GM19035 (cell line): Measurements from ENCODE around the gene MAML2.

Source experiments
- ATAC-seq: cut with Tn5 transposase; IDR thresholded peaks from one replicate; pipeline ENCODE4 v1.9.1; 2021; ENCODE audit not compliant: unreplicated experiment

MAML2 gene

DNA sequence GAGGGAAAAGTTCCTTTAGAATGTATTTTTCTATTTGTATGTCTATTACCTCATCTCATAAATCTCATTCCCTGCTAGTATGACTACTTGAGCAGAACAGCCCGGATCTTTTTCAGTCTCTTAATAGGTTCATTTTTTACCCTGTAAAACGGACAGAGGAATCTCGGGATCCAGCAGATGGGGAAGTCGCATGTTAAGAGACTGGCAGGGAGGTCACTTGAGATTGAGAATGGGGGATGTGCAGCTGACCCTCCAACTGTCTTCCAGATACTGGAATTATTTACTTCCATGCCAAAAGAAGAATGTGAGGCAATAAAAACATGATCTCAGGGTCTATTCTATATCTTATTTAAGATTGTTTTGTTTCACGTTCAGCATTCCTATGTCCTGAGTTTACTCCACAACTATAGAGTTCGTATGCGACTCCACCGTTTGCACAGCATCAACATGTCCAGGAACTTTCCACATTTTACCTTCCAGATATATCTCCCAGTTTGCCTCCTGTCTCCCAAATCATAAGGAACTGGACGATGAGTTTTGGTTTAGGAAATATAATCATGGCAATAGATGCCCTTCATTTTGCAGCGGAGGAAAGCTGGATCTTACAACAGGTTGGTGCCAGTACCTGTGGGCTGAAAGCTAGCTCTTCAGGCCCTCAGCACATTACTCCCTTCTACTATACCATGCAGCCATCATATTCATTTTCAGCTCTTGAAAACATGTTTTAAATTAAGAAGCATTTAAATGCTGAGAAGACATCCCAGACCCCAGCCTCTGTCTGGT lies 181.5 kb downstream of the MAML2 start:
- ATAC-seq = no peak

DNA sequence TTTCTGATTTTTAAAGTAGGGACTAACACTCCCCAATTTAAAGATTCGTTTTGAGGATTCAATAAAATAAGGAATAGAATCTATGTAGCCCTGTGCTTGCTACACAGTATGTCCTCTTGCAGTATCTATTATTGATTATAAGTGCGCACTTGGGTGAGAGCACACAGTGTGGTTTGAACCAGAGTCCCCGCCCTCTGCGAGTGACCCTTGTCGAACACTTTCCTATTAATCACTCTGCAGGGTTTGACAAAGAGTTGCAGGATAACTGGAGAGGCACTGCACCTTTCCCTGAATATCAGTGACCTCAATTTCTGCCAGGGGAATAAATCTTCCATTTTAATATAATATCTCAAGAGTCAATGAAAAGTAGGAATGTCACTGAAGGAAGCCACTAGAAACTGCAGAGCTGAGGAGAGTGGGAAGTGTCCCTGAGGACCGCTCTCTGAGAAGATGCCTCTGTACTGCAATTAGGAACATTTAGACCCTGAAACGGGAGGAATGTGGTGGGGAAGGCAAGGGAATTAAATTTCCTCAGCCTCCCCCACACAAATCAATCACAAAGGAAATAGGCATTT lies 182.2 kb downstream of the MAML2 start:
- ATAC-seq = no peak

DNA sequence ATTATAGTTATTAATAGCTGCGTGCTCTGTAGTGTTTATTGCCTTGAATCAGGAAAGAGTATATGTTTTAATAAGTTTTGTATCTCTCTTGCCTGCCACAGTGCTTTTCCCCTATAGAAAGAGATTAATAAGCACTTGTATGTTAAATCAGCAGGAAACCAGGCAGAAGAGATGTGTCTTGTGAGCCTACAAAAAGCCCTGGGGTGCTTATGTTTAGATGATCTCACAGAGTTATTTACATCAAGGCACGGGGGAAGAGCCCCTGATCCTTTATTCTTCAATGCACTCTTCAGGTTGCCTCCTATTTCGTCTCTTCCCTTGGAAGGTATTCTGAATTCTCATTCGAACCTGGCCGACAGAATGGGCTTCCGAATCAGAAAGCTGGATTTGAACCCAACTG lies 183.0 kb downstream of the MAML2 start:
- no peak for ATAC-seq

DNA sequence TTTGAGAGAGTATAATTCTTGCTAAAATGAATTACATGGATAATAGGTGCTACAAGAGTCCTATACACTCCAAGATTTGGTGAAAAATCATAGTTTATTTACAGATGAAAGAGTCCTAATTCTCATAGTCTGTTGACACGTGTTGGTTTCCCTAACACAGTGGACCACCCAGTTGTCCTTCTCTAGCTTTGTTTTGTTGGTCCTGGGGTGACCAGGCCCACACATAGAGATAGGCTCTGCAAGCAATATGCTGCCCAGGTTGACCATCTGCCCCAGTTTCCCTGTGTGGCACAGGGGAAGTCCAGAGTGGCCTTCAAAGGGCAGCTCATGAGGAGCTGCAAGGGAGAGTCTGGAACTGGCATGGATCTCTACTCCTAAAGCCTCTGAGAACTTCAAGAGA lies 184.9 kb downstream of the MAML2 start:
- ATAC-seq = no peak

DNA sequence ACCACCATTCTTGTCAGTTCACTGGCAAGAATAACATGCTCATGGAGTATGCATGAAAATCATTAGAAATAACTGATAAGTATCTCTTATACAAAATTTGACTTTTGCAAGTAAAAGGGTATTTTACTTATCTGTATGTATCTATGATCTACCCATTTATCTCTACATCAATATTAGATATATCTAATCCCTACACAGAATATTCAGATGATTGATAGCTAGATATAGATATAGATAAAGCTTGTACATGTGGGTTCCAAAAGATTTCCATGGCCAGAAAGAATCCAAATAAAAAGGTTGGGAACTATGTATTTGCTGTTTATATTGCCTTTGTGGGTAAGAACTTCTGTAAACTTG lies 185.5 kb downstream of the MAML2 start:
- ATAC-seq = no peak

DNA sequence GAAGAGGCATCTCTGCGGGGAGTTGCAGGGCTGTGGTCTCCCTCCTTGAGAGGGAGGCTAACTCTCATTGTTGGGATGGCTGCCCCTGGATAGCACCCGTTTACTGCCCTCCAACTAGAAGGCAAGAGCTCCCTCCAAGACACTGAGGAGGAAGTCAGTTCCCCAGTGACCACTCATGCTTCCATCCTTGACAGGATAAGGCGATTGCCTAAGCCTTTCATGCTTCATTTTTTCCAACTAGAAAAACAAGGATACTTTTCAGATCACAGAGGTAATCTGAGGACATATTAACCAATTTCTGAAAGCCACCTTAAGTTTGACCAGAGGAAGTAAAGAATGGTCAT lies 186.6 kb downstream of the MAML2 start:
- no peak for ATAC-seq

DNA sequence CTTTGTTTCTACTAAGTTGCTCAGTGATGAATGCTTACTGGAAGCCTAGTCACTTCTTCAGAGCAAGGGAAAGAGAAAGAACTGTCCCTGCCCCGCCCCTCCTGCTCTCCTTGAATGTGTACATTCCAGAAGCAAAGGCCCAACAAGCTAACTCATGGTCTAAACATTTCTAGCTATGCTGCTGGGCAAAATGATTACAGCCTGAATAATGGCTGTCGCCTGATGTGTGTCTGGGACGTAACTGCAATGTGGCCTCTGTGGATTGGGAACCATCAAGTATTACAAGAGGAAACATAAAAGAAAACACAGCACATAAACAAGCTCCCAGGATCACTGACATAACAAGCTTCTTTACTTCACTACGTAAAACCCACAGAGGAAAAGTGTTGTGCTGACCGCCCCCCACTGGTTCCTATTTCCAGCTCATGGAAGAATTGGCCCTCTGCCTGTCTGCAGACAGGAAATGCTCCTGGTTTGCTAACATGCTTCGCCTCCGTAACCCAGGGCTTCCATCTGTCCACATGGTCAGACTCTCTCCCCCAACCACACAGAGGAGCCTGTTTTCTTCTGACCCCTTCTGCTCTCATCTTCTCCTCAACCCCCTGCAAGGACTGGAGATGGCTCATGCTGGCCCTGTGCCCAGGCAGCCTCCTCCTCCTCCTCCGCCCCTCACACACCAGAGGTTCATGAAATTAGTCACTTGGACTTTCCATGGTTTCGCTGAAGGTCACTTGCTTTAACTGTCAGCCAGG lies 187.2 kb downstream of the MAML2 start:
- ATAC-seq = peak; percentile 66

DNA sequence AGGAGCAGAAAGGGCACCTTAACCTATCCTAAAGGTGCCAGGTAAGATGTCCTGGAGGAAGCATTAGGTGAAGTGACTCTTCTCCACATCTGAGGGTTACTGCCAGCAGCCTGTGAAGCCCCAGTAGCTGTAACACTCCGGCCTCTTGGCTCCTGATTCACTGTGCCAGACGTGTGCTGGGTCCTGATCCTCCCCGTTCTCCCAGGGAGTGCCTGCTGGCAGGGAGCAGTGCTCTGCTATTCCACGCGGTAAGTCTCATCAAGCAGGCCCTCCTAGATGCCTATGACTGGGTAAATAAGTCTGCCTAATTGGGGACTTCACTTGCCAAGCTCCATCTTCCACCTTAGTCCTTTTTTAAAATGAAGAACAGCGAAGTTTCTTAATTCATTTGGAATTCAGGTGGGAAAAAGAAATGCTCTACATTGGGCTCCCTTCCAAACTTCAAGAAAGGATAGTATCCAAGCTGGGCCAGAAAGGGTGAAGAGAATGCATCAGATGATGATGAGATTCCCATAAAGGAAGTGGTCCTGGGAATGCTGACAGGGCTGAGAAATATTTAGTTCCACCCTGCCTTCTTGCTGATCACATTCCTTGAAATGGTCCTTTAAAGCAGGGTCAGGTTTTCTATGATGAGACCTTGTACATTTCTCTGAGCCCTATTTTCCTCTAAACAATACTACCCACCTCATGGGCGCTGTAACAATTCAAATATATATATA lies 188.0 kb downstream of the MAML2 start:
- ATAC-seq = no peak

DNA sequence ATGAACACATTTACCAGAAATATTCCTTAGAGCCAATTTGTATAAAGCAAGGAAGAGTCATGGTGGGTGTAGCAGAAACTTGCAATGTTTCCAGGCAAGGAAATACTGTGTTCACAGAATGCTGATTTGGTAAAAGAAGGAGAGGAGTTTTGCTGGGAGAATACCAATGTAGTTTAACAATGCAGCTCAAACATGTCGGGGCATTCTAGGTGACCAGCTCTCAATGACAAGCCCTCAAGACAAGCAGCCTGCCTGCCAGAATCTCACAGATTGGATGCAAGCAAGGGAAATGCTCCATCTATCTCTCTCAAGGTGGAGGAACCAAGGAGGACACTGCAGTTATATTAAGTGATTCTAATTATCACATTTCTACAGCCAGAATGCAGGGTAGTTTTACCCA lies 190.4 kb downstream of the MAML2 start:
- no peak for ATAC-seq

DNA sequence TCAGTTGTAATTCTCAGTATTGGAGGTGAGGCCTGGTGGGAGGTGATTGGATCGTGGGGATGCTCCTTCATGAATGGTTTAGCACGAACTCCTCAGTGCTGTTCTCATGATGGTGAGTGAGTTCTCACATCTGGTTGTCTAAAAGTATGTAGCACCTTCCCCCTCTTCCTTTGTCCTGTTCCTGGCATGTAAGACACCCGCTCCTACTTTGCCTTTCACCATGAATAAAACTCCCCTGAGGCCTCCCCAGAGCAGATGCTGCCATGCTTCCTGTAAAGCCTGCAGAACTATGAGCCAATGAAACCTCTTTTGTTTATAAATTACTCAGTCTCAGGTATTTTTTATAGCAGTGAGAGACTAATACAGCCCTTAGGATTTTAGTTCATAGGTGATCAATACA lies 191.5 kb downstream of the MAML2 start:
- ATAC-seq = no peak

DNA sequence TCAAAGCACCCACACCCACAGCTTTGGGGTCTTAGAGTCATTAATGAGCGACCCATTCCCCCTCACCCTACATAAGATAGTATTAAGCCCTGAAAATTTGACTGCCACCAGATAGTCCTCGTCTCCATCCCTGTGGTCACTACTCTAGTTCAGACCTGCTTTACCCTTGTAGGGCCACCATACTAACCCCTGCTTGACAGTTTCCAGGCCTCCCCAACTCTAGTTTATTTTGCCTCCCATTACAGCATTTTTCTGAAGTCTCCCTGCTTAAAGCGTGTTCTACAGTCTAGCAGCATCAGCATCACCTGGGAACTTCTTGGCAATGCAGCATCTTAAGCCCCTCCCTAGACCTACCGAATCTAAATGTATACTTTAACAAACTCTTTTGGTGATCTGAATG lies 192.4 kb downstream of the MAML2 start:
- no peak for ATAC-seq

DNA sequence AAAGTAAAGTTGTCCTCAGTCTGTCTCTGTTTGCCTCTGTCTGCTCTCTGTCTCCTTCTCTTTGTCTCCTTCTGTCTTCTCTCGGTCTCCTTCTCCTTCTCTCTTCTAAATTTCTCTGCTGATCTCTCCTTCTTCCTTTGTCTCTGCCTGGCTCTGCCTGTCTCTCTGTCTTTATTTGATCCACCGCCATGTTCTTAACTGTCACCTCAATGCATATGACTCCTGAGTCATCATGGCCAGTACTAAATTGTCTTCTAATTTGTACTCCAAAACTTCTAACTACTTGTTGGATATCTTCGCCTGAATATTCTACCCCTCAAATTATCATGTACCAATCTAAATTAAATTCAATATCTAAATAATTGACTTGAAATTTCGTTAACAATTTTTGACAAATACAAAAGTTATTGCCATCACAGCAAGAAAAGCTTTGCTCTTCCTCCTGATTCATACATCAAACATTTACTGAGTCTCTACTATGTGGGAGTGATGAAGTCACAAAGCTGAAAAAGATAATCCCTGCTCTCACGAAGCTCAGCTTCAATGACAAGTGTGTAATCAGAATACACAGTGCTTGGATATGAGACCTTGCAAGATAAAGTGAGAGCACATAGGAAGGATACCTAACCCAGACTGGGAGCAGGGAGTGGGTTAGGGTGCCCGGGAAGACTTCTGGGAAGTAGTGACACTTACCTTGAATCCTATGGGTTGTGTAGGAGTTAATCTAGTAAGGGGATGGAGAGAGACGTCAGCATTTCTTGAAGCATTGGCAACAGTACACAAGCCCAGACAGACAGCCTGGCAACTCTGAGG lies 193.0 kb downstream of the MAML2 start:
- no peak for ATAC-seq

DNA sequence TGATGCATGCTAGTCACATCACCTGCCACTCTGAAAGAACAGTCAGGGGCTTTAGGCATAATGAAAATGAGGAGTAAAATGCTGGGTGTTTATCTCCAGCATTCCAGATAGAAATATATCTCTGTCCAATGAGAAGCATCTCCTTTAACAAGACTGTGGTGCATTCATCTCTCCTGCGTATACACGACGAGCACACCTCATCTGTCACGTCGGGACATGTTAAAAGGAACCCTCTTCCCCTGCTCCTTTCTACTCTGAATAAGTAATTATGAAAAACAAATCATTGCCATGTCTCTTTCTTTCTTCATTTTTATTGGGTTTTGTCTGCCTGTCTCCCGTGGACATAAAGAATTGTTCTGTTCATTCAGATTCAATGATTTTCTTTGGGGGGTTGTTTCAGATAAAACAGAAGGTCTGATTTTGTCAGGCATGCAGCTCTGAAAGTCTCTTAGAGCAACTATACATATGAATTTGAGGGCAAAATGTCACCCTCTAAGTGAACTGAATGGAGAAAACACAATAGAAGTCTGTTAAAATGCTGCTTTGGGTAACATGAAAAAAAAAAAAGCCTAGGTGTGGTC lies 195.0 kb downstream of the MAML2 start:
- ATAC-seq = no peak

DNA sequence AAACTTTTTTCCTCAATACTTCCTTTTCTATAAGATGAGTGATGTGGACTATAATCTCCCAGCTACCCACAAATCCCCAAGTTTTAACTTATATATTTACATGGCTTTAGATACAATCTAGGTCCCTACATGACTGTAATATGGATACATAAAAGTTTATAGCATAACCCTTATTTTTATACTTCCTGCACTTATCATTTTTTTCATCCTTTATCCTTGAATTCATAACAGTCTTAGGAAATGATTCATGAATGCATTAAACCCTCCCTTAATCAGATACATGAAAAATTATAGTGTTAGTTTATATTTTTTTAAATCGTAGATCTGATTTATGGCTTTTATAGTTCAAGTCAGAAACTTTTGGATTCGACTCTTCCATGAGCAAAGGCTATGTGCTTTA lies 195.8 kb downstream of the MAML2 start:
- ATAC-seq = no peak

DNA sequence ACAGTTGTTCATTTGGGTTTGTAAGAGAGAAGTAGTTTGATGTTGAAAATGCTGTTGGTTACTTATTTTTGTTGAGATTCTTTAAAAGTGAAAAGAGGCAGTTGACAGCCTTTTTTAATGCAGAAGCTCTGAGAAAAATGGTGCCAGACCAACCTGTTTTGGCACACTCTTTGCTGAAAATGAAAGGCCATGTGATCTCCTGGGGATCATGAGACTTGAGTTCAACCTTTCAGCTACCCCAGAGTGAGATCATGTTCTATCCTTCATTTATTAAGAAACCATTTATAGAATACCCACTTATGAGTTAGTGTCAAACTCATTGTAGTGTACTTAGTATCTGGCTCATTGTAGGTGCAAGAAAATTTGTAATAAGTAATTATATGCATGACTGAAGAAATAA lies 196.2 kb downstream of the MAML2 start:
- ATAC-seq = no peak

DNA sequence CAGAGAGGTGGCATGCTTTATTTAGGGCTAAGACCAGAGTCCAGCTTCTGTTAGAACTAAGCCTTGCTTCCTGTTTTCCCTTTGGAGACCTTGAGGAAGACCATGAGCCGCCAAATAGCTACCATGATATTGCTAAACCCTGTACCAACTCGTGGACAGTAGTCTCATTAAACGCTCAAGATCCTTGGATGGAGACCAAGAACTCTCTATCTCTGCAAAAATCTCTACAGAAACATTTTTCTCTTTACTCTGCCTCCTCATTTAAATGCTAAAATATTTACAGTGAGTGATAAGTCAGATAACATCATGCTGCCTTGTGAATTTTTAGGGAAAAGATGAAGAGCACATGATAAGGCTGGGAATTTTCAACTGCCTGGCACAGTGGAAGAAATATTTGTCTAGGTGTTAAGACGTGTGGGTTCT lies 197.8 kb downstream of the MAML2 start:
- ATAC-seq = no peak

DNA sequence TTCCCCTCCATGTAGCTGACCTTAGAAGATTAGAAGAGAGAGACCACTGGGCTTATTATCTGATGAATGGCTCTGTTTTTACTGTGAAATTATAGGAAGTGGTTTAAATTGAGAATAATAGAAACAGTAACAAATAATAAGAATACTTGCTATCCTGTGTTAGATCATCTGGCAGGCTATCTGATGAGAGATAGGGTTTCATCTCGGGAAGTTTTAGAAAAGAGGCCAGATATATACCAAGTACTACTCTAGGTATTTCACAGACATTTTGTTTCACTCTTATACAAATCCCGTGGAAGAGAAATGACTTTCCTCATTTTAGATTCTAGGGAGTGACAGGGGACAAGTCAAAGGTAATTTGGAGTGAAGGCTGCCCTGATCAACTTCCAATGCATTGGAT lies 198.4 kb downstream of the MAML2 start:
- no peak for ATAC-seq

DNA sequence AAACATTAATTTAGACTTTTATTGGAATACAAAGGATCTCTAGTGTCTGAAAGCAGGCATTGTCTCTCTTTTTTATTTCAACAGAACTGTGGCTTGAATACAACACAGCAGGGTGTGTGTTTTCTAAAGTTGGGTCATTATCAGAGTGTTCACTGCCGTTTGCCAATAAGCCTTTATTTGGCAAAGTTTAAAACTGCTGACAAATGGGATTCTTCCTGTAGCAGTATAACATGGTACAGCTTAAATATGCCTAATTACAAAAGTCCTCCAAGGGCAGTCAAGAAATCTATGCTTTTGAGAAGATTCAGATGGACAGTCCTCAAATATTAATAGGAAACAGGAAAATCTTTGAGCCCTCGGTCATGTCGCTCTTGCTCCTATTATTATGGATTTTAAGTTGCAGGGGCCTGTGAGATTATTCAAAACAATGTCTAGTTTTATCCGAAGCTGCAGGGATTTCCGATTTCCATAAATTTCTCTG lies 199.9 kb downstream of the MAML2 start:
- no peak for ATAC-seq

DNA sequence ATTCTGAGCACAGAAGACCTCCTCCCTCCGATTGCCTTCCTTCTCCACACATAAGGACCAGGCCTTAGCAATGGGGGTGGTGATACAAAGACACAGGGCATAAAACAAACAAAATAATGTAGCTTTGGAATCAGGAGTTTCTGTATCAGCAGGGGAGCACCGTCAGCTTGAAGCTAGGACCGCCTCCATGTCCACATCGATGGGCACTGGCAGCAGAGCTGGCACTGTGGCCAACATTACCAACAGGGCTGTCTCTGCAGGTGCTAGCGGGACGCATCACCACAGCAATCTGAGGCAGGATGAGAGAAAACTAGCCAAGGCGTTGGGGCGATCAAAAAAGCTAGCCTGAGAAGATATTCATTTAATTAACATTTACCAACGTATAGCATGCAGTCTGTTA lies 201.4 kb downstream of the MAML2 start:
- no peak for ATAC-seq

DNA sequence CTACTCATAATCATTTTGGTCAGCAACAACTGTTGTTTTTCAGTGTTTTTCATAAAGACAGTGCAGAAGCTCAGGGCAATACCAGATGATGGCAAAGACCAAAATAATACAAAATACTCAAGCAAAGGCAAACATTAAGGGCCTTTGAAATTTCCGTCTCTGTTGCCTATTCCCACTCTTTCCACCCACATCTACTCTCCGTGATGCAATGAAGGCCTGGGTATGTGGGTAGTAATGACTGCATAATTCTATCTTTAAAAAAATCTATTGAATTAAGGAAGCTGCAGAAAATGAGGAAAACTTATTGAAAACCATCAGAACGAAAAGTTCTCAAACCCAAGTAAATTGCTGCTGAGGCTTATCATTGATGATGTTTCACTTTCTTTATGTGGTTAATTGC lies 203.3 kb downstream of the MAML2 start:
- ATAC-seq = no peak
